H9 (cell line): ENCODE results near the gene HOXA2. TPM values are rescaled to one million over a fixed set of nuclear protein-coding genes. Genes with fewer than 3 reads are reported as not detected.

Source experiments
- DNase-seq: peaks from one replicate; pipeline ENCODE4 v3.0.0-alpha.2; 2017
- H2AFZ ChIP-seq: one replicate; pipeline ENCODE4 v1.6.1; 2013; ENCODE audit warnings: mild to moderate bottlenecking, low read length, control low read depth, moderate library complexity
- H2AK5ac ChIP-seq: 2 replicates; pipeline ENCODE4 v1.6.1; 2013; ENCODE audit warnings: low read length, control low read depth, mixed read lengths; ENCODE audit not compliant: insufficient read length
- H2BK120ac ChIP-seq: one replicate; pipeline ENCODE4 v1.6.1; 2013; ENCODE audit warnings: low read depth, mild to moderate bottlenecking, low read length, control low read depth, inconsistent platforms; ENCODE audit not compliant: poor library complexity, severe bottlenecking
- H2BK12ac ChIP-seq: 2 replicates; pipeline ENCODE4 v1.6.1; 2013; ENCODE audit warnings: low read length, control low read depth, mixed read lengths, low read depth; ENCODE audit not compliant: insufficient read length
- H2BK15ac ChIP-seq: 2 replicates; pipeline ENCODE4 v1.6.1; 2013; ENCODE audit warnings: low read depth, low read length, control low read depth
- H2BK20ac ChIP-seq: one replicate; pipeline ENCODE4 v1.6.1; 2013; ENCODE audit warnings: low read depth, mild to moderate bottlenecking, low read length, control low read depth, inconsistent platforms; ENCODE audit not compliant: poor library complexity, severe bottlenecking
- H2BK5ac ChIP-seq: 2 replicates; pipeline ENCODE4 v1.6.1; 2013; ENCODE audit warnings: low read length, control low read depth, mixed read lengths; ENCODE audit not compliant: insufficient read length
- H3K14ac ChIP-seq: 2 replicates; pipeline ENCODE4 v1.6.1; 2013; ENCODE audit warnings: low read length, control low read depth; ENCODE audit not compliant: insufficient read depth
- H3K18ac ChIP-seq: 2 replicates; pipeline ENCODE4 v1.6.1; 2013; ENCODE audit warnings: low read depth, mild to moderate bottlenecking, mixed read lengths, low read length, control low read depth; ENCODE audit not compliant: insufficient read length
- H3K23ac ChIP-seq: 2 replicates; pipeline ENCODE4 v1.6.1; 2013; ENCODE audit warnings: low read length, control low read depth, mixed read lengths, low read depth; ENCODE audit not compliant: insufficient read length
- H3K23me2 ChIP-seq: 2 replicates; pipeline ENCODE4 v1.6.1; 2013; ENCODE audit warnings: low read depth, mild to moderate bottlenecking, mixed read lengths, low read length, control low read depth; ENCODE audit not compliant: insufficient read length, poor library complexity, severe bottlenecking
- H3K27ac ChIP-seq: 2 replicates; pipeline ENCODE4 v1.5.1; 2013; ENCODE audit warnings: low read length, control low read depth, mixed read lengths, low read depth; ENCODE audit not compliant: insufficient read length
- H3K27me3 ChIP-seq: 2 replicates; pipeline ENCODE4 v1.6.1; 2013; ENCODE audit warnings: low read length, control low read depth, inconsistent platforms; ENCODE audit not compliant: insufficient read depth
- H3K4ac ChIP-seq: 2 replicates; pipeline ENCODE4 v1.6.1; 2013; ENCODE audit warnings: low read depth, mild to moderate bottlenecking, control low read depth, inconsistent platforms, low read length, moderate library complexity
- H3K4me1 ChIP-seq: 2 replicates; pipeline ENCODE4 v1.6.1; 2013; ENCODE audit warnings: low read length, control low read depth, inconsistent platforms; ENCODE audit not compliant: insufficient read depth
- H3K4me2 ChIP-seq: 2 replicates; pipeline ENCODE4 v1.6.1; 2013; ENCODE audit warnings: low read length, control low read depth, mixed read lengths; ENCODE audit not compliant: insufficient read length, insufficient read depth
- H3K56ac ChIP-seq: 2 replicates; pipeline ENCODE4 v1.6.1; 2013; ENCODE audit warnings: low read depth, mild to moderate bottlenecking, mixed read lengths, low read length, control low read depth; ENCODE audit not compliant: insufficient read length
- H3K79me1 ChIP-seq: 2 replicates; pipeline ENCODE4 v1.6.1; 2013; ENCODE audit warnings: low read depth, mild to moderate bottlenecking, moderate library complexity, low read length, control low read depth, inconsistent platforms; ENCODE audit not compliant: insufficient read depth, poor library complexity, severe bottlenecking
- H3K79me2 ChIP-seq: 2 replicates; pipeline ENCODE4 v1.6.1; 2013; ENCODE audit warnings: low read length, control low read depth, inconsistent platforms; ENCODE audit not compliant: insufficient read depth
- H3K9ac ChIP-seq: 2 replicates; pipeline ENCODE4 v1.6.1; 2013; ENCODE audit warnings: low read length, control low read depth, mixed read lengths; ENCODE audit not compliant: insufficient read length; ENCODE audit errors: extremely low read depth
- H3K9me3 ChIP-seq: one replicate; pipeline ENCODE4 v1.6.1; 2013; ENCODE audit warnings: low read depth, low read length, inconsistent platforms; ENCODE audit not compliant: control insufficient read depth
- H3T11ph ChIP-seq: one replicate; pipeline ENCODE4 v1.6.1; 2013; ENCODE audit warnings: mild to moderate bottlenecking, low read length, control low read depth, inconsistent platforms
- H4K20me1 ChIP-seq: one replicate; pipeline ENCODE4 v1.6.1; 2013; ENCODE audit not compliant: control insufficient read depth, insufficient read length, insufficient read depth
- H4K5ac ChIP-seq: 2 replicates; pipeline ENCODE4 v1.6.1; 2013; ENCODE audit warnings: low read depth, mild to moderate bottlenecking, mixed read lengths, low read length, control low read depth; ENCODE audit not compliant: insufficient read length
- H4K8ac ChIP-seq: replicated peaks from 2 replicates; pipeline ENCODE4 v1.6.1; 2013; ENCODE audit warnings: low read length, control low read depth, mixed read lengths, low read depth; ENCODE audit not compliant: insufficient read length
- H4K91ac ChIP-seq: 2 replicates; pipeline ENCODE4 v1.6.1; 2013; ENCODE audit warnings: low read depth, mild to moderate bottlenecking, moderate library complexity, mixed read lengths, low read length, control low read depth; ENCODE audit not compliant: insufficient read length
- H3K27ac Mint-ChIP-seq, 3 experiments: 2 replicates in 2 of 3; 3 replicates in 1 of 3; pipeline ENCODE4 v1.8.0; 2020 to 2021; ENCODE audit warnings: mixed read lengths in 3 of 3, mild to moderate bottlenecking in 1 of 3, moderate library complexity in 1 of 3
- H3K27me3 Mint-ChIP-seq: 2 replicates; pipeline ENCODE4 v1.8.0; 2021; ENCODE audit warnings: low read depth, mild to moderate bottlenecking, moderate library complexity, mixed read lengths
- H3K36me3 Mint-ChIP-seq, 3 experiments: 2 replicates in 2 of 3; 3 replicates in 1 of 3; pipeline ENCODE4 v1.8.0; 2020 to 2021; ENCODE audit warnings: low read depth in 3 of 3, mixed read lengths in 3 of 3; ENCODE audit not compliant: insufficient read depth in 1 of 3
- H3K4me1 Mint-ChIP-seq, 2 experiments: 2 replicates each; pipeline ENCODE4 v1.8.0; 2020; ENCODE audit warnings: mixed read lengths in 2 of 2
- H3K4me3 Mint-ChIP-seq, 2 experiments: 2 replicates in 1 of 2; 3 replicates in 1 of 2; pipeline ENCODE4 v1.8.0; 2020 to 2021; ENCODE audit warnings: mild to moderate bottlenecking in 2 of 2, mixed read lengths in 2 of 2, moderate library complexity in 1 of 2
- H3K9me3 Mint-ChIP-seq, 2 experiments: 2 replicates in 1 of 2; 3 replicates in 1 of 2; pipeline ENCODE4 v1.8.0; 2020; ENCODE audit warnings: mild to moderate bottlenecking in 2 of 2, mixed read lengths in 2 of 2, moderate library complexity in 1 of 2
- WGBS: extraction: QIAGEN DNeasy Blood & Tissue Kit; methylation state at CpG from one replicate; pipeline ENCODE4 v1.1.7; 2013; ENCODE audit warnings: missing lambda C conversion rate, low lambda C conversion rate, mixed read lengths; ENCODE audit not compliant: insufficient read length; ENCODE audit errors: extremely low coverage; 5-methylcytosine and 5-hydroxymethylcytosine counted together
- total RNA-seq: library from RNA; stranded (reverse); gene quantifications from 2 replicates; pipeline ENCODE4 v1.2.1, GENCODE V29; 2021
- TF ChIP-seq, protein P1 (sequence below): fragments of 200-600 bp; sonication (generic); conservative IDR thresholded peaks from 3 replicates; pipeline ENCODE4 v1.8.0; 2021; ENCODE audit warnings: antibody characterized with exemption, mild to moderate bottlenecking

HOXA2 gene
- total RNA-seq, 1 experiment from 2014 or later, result not detected

DNA sequence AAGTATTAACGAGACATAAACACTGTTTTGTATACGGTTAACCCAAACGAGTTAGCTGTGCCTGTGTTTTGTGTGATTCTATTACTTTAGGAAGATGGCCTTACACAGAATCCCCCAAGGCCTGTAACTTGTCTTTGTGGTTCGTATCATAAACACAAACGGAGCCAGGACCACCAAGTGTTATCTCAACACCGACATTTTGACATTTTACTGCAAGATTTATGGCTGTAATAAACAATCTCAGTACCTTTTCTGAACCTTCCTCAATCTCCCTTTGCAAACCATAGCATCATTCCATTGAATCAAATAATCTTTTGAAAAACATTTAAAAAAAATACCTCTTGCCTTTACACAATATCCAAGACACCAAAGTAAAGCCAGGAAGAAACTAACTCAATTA lies 30.5 kb upstream of the HOXA2 start:
- H3K4ac ChIP-seq, result no peak overlapping the region
- H2AFZ ChIP-seq, result no peak overlapping the region
- H2BK20ac ChIP-seq, result no peak overlapping the region
- no peak overlapping the region for H3K4me3 Mint-ChIP-seq
- H3K27ac ChIP-seq, result no peak overlapping the region
- peaks cover 97% of the 10 kb centered on the region for H3K27me3 Mint-ChIP-seq
- no peak overlapping the region for H2BK15ac ChIP-seq
- H4K5ac ChIP-seq, result no peak overlapping the region
- no peak overlapping the region for H3K9ac ChIP-seq
- no peaks in the 10 kb centered on the region; a peak in 1 of 7 replicates for H3K36me3 Mint-ChIP-seq
- peaks cover 0 to 7% of the 10 kb centered on the region in 2 experiments; a peak in 3 of 5 replicates for H3K9me3 Mint-ChIP-seq
- no peaks in the 10 kb centered on the region for H3K4me1 ChIP-seq
- WGBS, result no CpG with 5 or more reads among the region's 6 CpGs
- no peak overlapping the region for H3K14ac ChIP-seq
- H4K20me1 ChIP-seq, result peaks cover 3% of the 10 kb centered on the region
- H4K8ac ChIP-seq, result no peak overlapping the region
- no peak overlapping the region for H3K23ac ChIP-seq
- no peaks in the 10 kb centered on the region for H3K79me1 ChIP-seq
- H3T11ph ChIP-seq, result no peak overlapping the region
- H2BK12ac ChIP-seq, result no peak overlapping the region
- H3K4me2 ChIP-seq, result no peak overlapping the region
- H3K56ac ChIP-seq, result no peak overlapping the region
- TF ChIP-seq, protein P1, sequence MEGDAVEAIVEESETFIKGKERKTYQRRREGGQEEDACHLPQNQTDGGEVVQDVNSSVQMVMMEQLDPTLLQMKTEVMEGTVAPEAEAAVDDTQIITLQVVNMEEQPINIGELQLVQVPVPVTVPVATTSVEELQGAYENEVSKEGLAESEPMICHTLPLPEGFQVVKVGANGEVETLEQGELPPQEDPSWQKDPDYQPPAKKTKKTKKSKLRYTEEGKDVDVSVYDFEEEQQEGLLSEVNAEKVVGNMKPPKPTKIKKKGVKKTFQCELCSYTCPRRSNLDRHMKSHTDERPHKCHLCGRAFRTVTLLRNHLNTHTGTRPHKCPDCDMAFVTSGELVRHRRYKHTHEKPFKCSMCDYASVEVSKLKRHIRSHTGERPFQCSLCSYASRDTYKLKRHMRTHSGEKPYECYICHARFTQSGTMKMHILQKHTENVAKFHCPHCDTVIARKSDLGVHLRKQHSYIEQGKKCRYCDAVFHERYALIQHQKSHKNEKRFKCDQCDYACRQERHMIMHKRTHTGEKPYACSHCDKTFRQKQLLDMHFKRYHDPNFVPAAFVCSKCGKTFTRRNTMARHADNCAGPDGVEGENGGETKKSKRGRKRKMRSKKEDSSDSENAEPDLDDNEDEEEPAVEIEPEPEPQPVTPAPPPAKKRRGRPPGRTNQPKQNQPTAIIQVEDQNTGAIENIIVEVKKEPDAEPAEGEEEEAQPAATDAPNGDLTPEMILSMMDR, result no peak
- H3K27me3 ChIP-seq, result peaks cover 95% of the 10 kb centered on the region
- H3K79me2 ChIP-seq, result no peaks in the 10 kb centered on the region
- no peak for DNase-seq
- H2BK120ac ChIP-seq, result no peak overlapping the region
- no peaks in the 10 kb centered on the region for H3K9me3 ChIP-seq
- no peak overlapping the region for H4K91ac ChIP-seq
- H2AK5ac ChIP-seq, result no peak overlapping the region
- H3K18ac ChIP-seq, result no peak overlapping the region
- no peaks in the 10 kb centered on the region for H3K23me2 ChIP-seq
- H3K4me1 Mint-ChIP-seq, result no peaks in the 10 kb centered on the region
- H2BK5ac ChIP-seq, result no peak overlapping the region
- H3K27ac Mint-ChIP-seq, result no peak overlapping the region
